Measurements from ENCODE around the gene RIN3. TPM values are rescaled to one million over a fixed set of nuclear protein-coding genes. Genes with fewer than 3 reads are reported as not detected.

RIN3 gene
- total and polyA plus RNA-seq, 3 donors from 2014 or later = 25.9 to 56.2 (median 49.8) TPM

Other genes starting within 250 kb of the RIN3 start
- 10 to 100 TPM in 1 of 2 donors, 1 to 10 TPM in 1; 8.5 to 10.6 TPM for gene SLC24A4, start 190.6 kb upstream of the RIN3 start, total RNA-seq
- gene SLC24A4, start 190.6 kb upstream of the RIN3 start, polyA plus RNA-seq (ENCODE audit: insufficient read depth, low read depth, low replicate concordance) = 3.6 TPM
- 100 to 1,000 TPM in 1 of 2 donors, 10 to 100 TPM in 1; 58.1 to 102 TPM for gene LGMN, start 234.8 kb downstream of the RIN3 start, total RNA-seq
- gene LGMN, start 234.8 kb downstream of the RIN3 start, polyA plus RNA-seq (ENCODE audit: insufficient read depth, low read depth, low replicate concordance) = 88.9 TPM

All from testis (tissue), 3 donors.